Esophagus squamous epithelium (tissue), 5 donors: ENCODE measurements around the gene SMIM41. TPM values are rescaled to one million over a fixed set of nuclear protein-coding genes. Genes with fewer than 3 reads are reported as not detected.

Experiments
- DNase-seq: peaks from one replicate; lab custom pipeline; 2025; lab: John Stamatoyannopoulos, UW
- H3K27ac ChIP-seq, 4 donors: fragments of 200-600 bp; sonication (generic); one replicate each; pipeline ENCODE4 v1.5.1; 2016 to 2019; ENCODE audit warnings: mild to moderate bottlenecking in 1 of 4
- H3K27me3 ChIP-seq, 4 donors: fragments of 200-600 bp; sonication (generic); 1 replicate in 3 of 4; 2 replicates in 1 of 4; pipeline versions ENCODE4 v1.5.1 to v1.6.0; 2017 to 2021; ENCODE audit warnings: antibody characterized with exemption in 1 of 4
- H3K36me3 ChIP-seq, 3 donors: fragments of 200-600 bp; sonication (generic); one replicate each; pipeline ENCODE4 v1.5.1; 2016 to 2019
- H3K4me1 ChIP-seq, 3 donors: fragments of 200-600 bp; sonication (generic); one replicate each; pipeline ENCODE4 v1.5.1; 2017 to 2019
- H3K4me3 ChIP-seq, 4 donors: fragments of 200-600 bp; sonication (generic); 1 replicate in 3 of 4; 2 replicates in 1 of 4; pipeline ENCODE4 v1.5.1; 2016 to 2019; ENCODE audit warnings: mild to moderate bottlenecking in 2 of 4, moderate library complexity in 1 of 4
- H3K9me3 ChIP-seq, 3 donors: fragments of 200-600 bp; sonication (generic); one replicate each; pipeline ENCODE4 v1.5.1; 2016 to 2019
- POLR2A ChIP-seq, 4 donors: fragments of 450-650 bp; IDR thresholded peaks; one replicate each; pipeline ENCODE4 v1.6.1; 2017; ENCODE audit warnings: antibody characterized with exemption in 4 of 4, mild to moderate bottlenecking in 4 of 4, moderate library complexity in 3 of 4
- WGBS, 2 donors: methylation state at CpG; one replicate each; pipeline ENCODE4 v1.1.5; 2018; 5-methylcytosine and 5-hydroxymethylcytosine counted together
- intact Hi-C: fragments of 100-400 bp; cut with DNase I; formaldehyde crosslinking; loops from one replicate; pipeline ENCODE4 v1.15.0; 2022
- total RNA-seq, 4 donors: library from RNA; depleted of rRNA; stranded (reverse); fragments of >200 nt; gene quantifications; one replicate each; pipeline ENCODE4 v1.1.0, GENCODE V29; 2016
- TF ChIP-seq, protein P1 (sequence below), 6 experiments: fragments of 450-650 bp in 4 of 6; fragments of 200-600 bp in 2 of 6; sonication (generic) in 2 of 6; IDR thresholded peaks; one replicate each; pipeline ENCODE4 v1.5.1; 2016 to 2019; ENCODE audit warnings: antibody characterized with exemption in 6 of 6, mild to moderate bottlenecking in 4 of 6, moderate library complexity in 4 of 6
- donor health status: DM: yes; HTN: yes; CAD: no.

The SMIM41 gene
- total RNA-seq, 4 donors from 2014 or later = 0.50 to 5.7 (median 1.8) TPM; not detected in 1

DNA sequence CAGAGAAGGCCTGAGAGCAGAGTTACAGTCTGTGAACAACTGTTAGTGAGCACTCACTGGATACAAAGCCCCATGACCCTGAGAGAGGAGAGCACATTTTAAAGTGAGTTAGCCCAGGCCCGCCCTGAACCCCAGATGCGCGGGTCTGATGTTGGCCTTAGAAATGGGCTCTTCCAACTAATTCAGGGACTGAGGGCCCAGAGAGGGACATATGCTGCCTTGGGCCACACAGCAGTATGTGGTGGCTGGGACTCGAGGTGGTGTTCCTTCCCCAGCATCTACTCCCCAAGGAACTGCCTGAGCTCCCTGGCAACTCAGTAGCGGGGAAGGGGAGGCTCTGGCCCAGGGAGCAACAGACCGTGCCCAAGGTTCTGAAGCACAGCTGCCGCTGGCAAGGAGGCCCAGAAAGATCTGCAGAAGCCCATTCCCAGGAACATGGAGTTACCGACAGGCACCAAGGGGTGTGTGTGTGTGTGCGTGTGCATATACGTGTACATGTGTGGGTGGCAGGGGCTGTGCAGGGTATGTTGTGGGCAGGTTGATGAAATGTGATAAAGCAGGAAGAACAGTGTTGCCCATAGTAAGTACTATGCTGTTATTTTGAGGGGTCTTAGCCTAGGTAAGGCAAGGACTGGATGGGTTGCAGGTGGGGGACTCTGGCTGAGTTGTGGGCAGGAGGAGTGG lies 71.8 kb downstream of the SMIM41 start:
- H3K27ac ChIP-seq = peak overlapping the region; percentile 98 to 100 (median 99)
- 81 to 84% methylated on average over 5 to 7 of the region's 10 CpGs for WGBS, 2 donors
- no peak for DNase-seq
- no peak for TF ChIP-seq POLR2A (IDR thresholded peaks at IDR 0.05)
- TF ChIP-seq, protein P1, sequence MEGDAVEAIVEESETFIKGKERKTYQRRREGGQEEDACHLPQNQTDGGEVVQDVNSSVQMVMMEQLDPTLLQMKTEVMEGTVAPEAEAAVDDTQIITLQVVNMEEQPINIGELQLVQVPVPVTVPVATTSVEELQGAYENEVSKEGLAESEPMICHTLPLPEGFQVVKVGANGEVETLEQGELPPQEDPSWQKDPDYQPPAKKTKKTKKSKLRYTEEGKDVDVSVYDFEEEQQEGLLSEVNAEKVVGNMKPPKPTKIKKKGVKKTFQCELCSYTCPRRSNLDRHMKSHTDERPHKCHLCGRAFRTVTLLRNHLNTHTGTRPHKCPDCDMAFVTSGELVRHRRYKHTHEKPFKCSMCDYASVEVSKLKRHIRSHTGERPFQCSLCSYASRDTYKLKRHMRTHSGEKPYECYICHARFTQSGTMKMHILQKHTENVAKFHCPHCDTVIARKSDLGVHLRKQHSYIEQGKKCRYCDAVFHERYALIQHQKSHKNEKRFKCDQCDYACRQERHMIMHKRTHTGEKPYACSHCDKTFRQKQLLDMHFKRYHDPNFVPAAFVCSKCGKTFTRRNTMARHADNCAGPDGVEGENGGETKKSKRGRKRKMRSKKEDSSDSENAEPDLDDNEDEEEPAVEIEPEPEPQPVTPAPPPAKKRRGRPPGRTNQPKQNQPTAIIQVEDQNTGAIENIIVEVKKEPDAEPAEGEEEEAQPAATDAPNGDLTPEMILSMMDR (IDR thresholded peaks at IDR 0.05) = no peak
- no peaks in the 10 kb centered on the region for H3K36me3 ChIP-seq
- intact Hi-C loops = loop anchor here (5.0 to 10.0 kb wide), 3 partner anchors 364 to 824 kb away; no protein-coding TSS in a partner anchor
- peak overlapping the region in 1 of 4 donors; percentile 38 for H3K4me3 ChIP-seq
- no peaks in the 10 kb centered on the region for H3K9me3 ChIP-seq
- peaks cover 65 to 99% (median 78%) of the 10 kb centered on the region in 3 donors for H3K4me1 ChIP-seq
- H3K27me3 ChIP-seq = peaks cover 0 to 10% (median 0%) of the 10 kb centered on the region in 4 donors

GRCh38 chr12:52151837-52152783 lies 72.6 kb downstream of the SMIM41 start:
- H3K4me3 ChIP-seq = peak overlapping the region in 3 of 4 donors; percentile 23 to 62 (median 38)
- H3K27ac ChIP-seq = peak overlapping the region; percentile 98 to 100 (median 99)
- no peaks in the 10 kb centered on the region for H3K9me3 ChIP-seq
- peak in 3 of 4 donors; percentile 15 to 39 (median 28) for TF ChIP-seq POLR2A (IDR thresholded peaks at IDR 0.05)
- TF ChIP-seq, protein P1 (IDR thresholded peaks at IDR 0.05) = peak; percentile 63 to 98 (median 95)
- peaks cover 0 to 10% (median 0%) of the 10 kb centered on the region in 4 donors for H3K27me3 ChIP-seq
- intact Hi-C loops = loop anchor here (5.0 to 10.0 kb wide), 3 partner anchors 363 to 823 kb away; no protein-coding TSS in a partner anchor
- 10 to 15% methylated on average over 10 of the region's 63 CpGs for WGBS, 2 donors
- H3K4me1 ChIP-seq = peaks cover 65 to 99% (median 78%) of the 10 kb centered on the region in 3 donors
- no peaks in the 10 kb centered on the region for H3K36me3 ChIP-seq
- DNase-seq = no peak

DNA sequence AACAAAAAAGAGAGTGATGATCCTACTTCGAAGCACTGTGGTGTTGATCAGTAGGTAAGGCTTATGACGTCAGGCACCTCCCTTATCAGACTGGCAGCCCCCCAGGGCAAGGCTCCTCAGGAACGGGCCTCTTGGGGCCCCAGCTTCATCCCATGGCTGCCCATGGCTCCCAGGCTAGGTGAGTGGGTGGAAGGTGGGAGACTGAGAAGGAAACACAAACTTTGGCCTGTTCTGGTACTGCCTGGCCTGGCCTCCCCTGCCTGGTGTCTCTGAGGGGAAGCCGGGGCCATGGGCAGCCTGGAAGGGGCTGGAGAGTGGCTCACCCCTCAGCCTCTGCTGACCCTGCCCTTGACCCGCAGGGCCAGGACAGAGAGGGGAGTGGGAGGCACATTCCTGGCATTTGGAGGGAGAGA lies 73.4 kb downstream of the SMIM41 start:
- no peaks in the 10 kb centered on the region for H3K36me3 ChIP-seq
- intact Hi-C loops = loop anchor here (5.0 to 10.0 kb wide), 3 partner anchors 362 to 822 kb away; no protein-coding TSS in a partner anchor
- DNase-seq = no peak
- peaks cover 63 to 95% (median 73%) of the 10 kb centered on the region in 3 donors for H3K4me1 ChIP-seq
- 30 to 43% methylated on average over 3 of the region's 5 CpGs for WGBS, 2 donors
- H3K27ac ChIP-seq = peak overlapping the region; percentile 98 to 100 (median 99)
- no peaks in the 10 kb centered on the region for H3K9me3 ChIP-seq
- peaks cover 0 to 10% (median 0%) of the 10 kb centered on the region in 4 donors for H3K27me3 ChIP-seq
- H3K4me3 ChIP-seq = no peak overlapping the region
- TF ChIP-seq POLR2A (IDR thresholded peaks at IDR 0.05) = no peak
- TF ChIP-seq, protein P1 (IDR thresholded peaks at IDR 0.05) = no peak

DNA sequence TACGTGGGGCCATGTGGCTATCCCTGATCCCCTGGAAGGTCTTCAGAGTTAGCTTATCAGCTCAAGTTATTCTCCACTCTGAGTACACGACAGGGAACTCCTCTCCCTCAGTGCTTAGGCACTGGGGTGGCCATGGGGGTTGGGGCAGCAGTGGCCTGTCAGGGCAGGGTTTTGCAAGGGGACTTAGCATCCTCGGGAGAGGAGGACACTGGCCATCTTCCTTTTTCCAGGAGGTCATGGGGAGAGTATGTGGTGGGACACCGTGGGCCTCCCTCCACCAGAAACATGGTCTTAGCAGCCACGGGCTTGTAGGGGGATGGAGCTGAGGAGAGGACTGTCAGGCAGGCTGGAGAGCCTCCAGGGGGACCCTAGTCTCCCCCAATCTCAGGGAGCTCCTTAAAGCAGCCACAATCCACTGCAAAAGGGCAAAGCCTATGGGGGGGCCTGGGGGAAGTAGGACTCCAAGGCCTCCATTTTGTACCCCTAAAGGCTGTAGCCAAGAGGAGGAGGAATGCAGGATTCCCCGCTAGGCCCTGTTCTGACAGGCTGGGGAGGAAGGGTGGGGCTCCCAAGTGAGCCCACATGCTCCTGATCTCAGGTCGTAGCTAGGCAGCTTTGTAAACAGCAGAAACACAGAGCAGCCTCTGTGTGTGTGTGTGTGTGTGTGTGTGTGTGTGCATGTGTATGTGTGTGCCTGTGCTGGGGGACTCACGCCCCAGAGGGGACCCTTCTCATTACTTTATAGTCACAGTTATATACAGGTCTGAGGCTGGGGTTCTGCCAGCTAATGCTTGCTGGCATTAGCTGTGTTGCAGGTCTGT lies 75.8 kb downstream of the SMIM41 start:
- Histone ChIP-seq H3K9me3 (no peaks in the 10 kb centered on the region), H3K4me3 (no peak overlapping the region), H3K4me1 (peaks cover 48 to 72% (median 49%) of the 10 kb centered on the region in 3 donors), H3K36me3 (no peaks in the 10 kb centered on the region), H3K27me3 (peaks cover 0 to 10% (median 0%) of the 10 kb centered on the region in 4 donors), H3K27ac (peak overlapping the region; percentile 84 to 100 (median 99))
- intact Hi-C loops = loop anchor here (5.0 to 10.0 kb wide), 3 partner anchors 172 to 820 kb away; no protein-coding TSS in a partner anchor
- 10 to 38% methylated on average over 2 to 6 of the region's 8 CpGs for WGBS, 2 donors
- DNase-seq = no peak
- peak in 1 of 4 donors; percentile 34 for TF ChIP-seq POLR2A (IDR thresholded peaks at IDR 0.05)
- TF ChIP-seq, protein P1 (IDR thresholded peaks at IDR 0.05) = peak in 1 of 6 experiments; percentile 3
